Keratinocyte (primary cell): Measurements from ENCODE around the gene COPG2.

Source experiments
- EZH2 ChIP-seq: IDR thresholded peaks from one replicate; pipeline ENCODE4 v1.6.1; 2012; ENCODE audit warnings: inconsistent platforms, mild to moderate bottlenecking, low read length, moderate library complexity
- TF ChIP-seq, protein P1 (sequence below), 3 experiments: IDR thresholded peaks in 1 of 3; conservative IDR thresholded peaks in 1 of 3; optimal IDR thresholded peaks in 1 of 3; 2 replicates in 2 of 3; 3 replicates in 1 of 3; pipeline versions ENCODE3 to v1.5.1; 2011; ENCODE audit warnings: low read length in 3 of 3, mild to moderate bottlenecking in 3 of 3, moderate library complexity in 2 of 3, control low read depth in 1 of 3, inconsistent platforms in 1 of 3; ENCODE audit not compliant: insufficient read depth in 2 of 3; ENCODE audit errors: extremely low read depth in 1 of 3

GRCh38 chr7:130560972-130561371, 107.6 kb downstream of the COPG2 start:
- TF ChIP-seq, protein P1, sequence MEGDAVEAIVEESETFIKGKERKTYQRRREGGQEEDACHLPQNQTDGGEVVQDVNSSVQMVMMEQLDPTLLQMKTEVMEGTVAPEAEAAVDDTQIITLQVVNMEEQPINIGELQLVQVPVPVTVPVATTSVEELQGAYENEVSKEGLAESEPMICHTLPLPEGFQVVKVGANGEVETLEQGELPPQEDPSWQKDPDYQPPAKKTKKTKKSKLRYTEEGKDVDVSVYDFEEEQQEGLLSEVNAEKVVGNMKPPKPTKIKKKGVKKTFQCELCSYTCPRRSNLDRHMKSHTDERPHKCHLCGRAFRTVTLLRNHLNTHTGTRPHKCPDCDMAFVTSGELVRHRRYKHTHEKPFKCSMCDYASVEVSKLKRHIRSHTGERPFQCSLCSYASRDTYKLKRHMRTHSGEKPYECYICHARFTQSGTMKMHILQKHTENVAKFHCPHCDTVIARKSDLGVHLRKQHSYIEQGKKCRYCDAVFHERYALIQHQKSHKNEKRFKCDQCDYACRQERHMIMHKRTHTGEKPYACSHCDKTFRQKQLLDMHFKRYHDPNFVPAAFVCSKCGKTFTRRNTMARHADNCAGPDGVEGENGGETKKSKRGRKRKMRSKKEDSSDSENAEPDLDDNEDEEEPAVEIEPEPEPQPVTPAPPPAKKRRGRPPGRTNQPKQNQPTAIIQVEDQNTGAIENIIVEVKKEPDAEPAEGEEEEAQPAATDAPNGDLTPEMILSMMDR (optimal IDR thresholded peaks at IDR 0.05 in 1 of 3, IDR thresholded peaks at IDR 0.05 in 1 of 3, conservative IDR thresholded peaks at IDR 0.05 in 1 of 3; ENCODE audit: extremely low read depth in 1 of 3, insufficient read depth in 2 of 3, low read length in 3 of 3), result peak; percentile 43 to 64 (median 50)
- no peak for TF ChIP-seq EZH2
